Dendritic cell treated with granulocyte-macrophage colony-stimulating factor and Interleukin-4, amounts not matched to agents 40 ng/mL and 50 ng/mL, for 4 days (primary cell): ENCODE measurements around the gene RELCH.
A peak's percentile ranks its signal among the peaks of the same experiment; 100 is the strongest.

Experiments
- H3K27ac Mint-ChIP-seq: one replicate; pipeline ENCODE4 v1.8.0; 2022; ENCODE audit warnings: mild to moderate bottlenecking, mixed read lengths
- H3K27me3 Mint-ChIP-seq: one replicate; pipeline ENCODE4 v1.8.0; 2022; ENCODE audit warnings: mild to moderate bottlenecking, mixed read lengths
- H3K36me3 Mint-ChIP-seq: one replicate; pipeline ENCODE4 v1.8.0; 2022; ENCODE audit warnings: low read depth, mixed read lengths
- H3K4me1 Mint-ChIP-seq: one replicate; pipeline ENCODE4 v1.8.0; 2022; ENCODE audit warnings: low read depth, mixed read lengths
- H3K4me3 Mint-ChIP-seq: one replicate; pipeline ENCODE4 v1.8.0; 2022; ENCODE audit warnings: mild to moderate bottlenecking, moderate library complexity, mixed read lengths
- H3K9me3 Mint-ChIP-seq: one replicate; pipeline ENCODE4 v1.8.0; 2022; ENCODE audit warnings: mixed read lengths
- intact Hi-C: fragments of 100-400 bp; cut with micrococcal nuclease; formaldehyde crosslinking; loops from one replicate; pipeline ENCODE4 v1.15.0; 2022

RELCH gene

DNA sequence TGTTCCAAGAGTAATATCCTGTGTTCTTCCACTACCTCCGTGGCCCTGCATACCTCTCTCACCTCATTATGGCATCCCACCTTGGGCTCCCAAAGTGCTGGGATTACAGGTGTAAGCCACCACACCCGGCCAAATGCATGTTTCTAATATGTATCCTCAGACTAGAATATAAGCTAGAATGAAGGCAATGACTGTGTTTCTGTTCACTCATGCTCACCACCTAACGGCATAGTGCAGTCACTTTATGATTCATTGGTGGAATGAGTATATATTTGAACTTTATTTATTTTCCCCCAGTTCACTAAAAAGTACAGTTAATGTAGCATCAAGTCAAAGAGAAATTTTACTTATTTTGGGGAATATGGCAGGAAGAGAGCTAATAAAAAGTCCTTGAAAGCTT, 11.5 kb upstream of the RELCH start:
- Mint-ChIP-seq H3K9me3 (no peaks in the 10 kb centered on the region), H3K27me3 (no peaks in the 10 kb centered on the region), H3K4me1 (peaks cover 5% of the 10 kb centered on the region), H3K27ac (no peak overlapping the region), H3K36me3 (peaks cover 6% of the 10 kb centered on the region), H3K4me3 (no peak overlapping the region)
- intact Hi-C loops: no loop called here

DNA sequence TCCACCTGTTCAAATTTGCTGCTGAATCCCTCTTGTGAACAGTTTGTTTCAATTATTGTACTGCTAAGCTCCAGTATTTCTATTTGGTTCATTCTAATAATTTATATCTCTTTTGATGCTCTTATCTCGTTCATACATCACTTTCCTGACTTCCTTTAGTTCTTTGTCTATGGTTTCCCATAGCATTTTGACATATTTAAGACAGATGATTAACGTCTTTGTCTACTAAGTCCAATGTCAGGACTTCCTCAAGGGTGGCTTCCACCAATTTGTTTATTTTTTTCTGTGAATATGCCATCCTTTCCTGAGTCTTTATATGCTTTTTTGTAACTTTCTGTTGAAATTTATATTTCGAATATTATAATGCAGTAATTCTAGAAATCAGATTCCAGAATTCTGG, 9.8 kb upstream of the RELCH start:
- Mint-ChIP-seq H3K4me1 (peaks cover 11% of the 10 kb centered on the region), H3K27ac (no peak overlapping the region), H3K9me3 (no peaks in the 10 kb centered on the region), H3K36me3 (peaks cover 11% of the 10 kb centered on the region), H3K27me3 (no peaks in the 10 kb centered on the region), H3K4me3 (no peak overlapping the region)
- intact Hi-C loops: no loop called here

DNA sequence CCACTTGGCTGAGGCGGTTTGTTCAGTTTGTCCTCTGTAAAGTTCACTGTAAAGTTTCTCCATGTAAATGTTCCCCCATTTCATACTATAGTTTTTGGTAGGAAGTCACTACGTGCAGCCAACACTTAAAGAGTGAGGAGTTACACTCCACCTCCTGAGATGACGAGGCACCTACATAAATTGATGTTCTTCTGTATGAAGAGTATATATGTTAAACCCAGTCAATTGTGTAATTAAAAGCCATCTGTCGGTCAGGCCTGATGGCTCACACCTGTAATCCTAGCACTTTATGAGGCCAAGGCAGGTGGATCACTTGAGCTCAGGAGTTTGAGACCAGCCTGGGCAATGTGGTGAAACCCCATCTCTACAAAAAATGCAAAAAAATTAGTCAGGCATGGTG, 7.8 kb upstream of the RELCH start:
- no peak overlapping the region for H3K4me3 Mint-ChIP-seq
- intact Hi-C loops: no loop called here
- no peak overlapping the region for H3K27ac Mint-ChIP-seq
- H3K9me3 Mint-ChIP-seq: no peaks in the 10 kb centered on the region
- no peaks in the 10 kb centered on the region for H3K27me3 Mint-ChIP-seq
- peaks cover 15% of the 10 kb centered on the region for H3K36me3 Mint-ChIP-seq
- peaks cover 22% of the 10 kb centered on the region for H3K4me1 Mint-ChIP-seq

DNA sequence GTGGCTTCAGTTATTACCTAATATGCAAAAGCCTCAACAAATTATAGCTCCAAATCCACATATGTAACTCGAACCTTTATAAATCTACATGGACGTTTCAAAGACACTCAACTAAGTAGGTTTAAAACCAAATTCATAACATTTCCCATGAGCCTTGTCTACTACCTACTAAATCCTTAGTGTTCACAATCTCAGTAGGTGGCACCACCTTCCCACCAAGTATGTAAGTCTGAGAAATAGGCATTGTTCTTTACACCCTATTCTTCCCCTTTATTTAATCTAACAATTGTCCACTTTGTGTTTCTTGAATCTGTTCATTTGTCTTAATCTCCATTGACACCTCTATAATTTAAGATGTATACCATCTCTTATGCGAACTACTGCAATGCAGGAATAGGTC, 4.8 kb upstream of the RELCH start:
- Mint-ChIP-seq H3K4me1 (peaks cover 28% of the 10 kb centered on the region), H3K9me3 (no peaks in the 10 kb centered on the region), H3K4me3 (no peak overlapping the region), H3K27ac (no peak overlapping the region), H3K27me3 (no peaks in the 10 kb centered on the region), H3K36me3 (peaks cover 24% of the 10 kb centered on the region)
- intact Hi-C loops: loop anchor here (5.0 kb wide), 2 partner anchors 385 to 400 kb away; no protein-coding TSS in a partner anchor

DNA sequence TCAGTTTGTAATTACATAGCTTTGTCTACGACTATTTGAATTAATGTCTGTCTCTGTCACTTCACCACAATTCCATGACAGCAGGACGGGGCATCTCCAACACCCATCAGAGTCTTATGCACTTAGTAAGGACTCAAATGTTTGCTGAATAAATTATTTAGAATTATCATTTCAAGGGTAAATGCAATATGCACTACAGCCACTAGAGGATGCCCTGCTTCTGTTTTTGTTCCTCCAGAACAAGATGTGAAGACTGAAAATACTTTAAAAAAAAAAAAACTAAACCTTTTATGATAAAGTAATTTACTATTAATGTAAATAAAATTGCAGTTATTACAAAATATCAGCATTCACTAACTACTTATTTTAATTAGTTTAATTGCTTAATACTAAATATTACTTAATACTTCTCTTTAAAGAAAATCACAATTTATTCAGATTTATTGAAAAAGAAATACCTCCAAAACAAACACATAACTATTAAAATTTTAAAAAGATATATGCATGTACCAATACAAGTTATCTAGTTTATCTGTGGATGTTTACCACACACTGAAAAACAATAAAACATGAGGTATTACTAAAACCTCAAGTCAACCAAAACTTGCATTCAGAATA, 3.4 kb upstream of the RELCH start:
- peaks cover 27% of the 10 kb centered on the region for H3K4me1 Mint-ChIP-seq
- no peaks in the 10 kb centered on the region for H3K9me3 Mint-ChIP-seq
- H3K36me3 Mint-ChIP-seq: peaks cover 28% of the 10 kb centered on the region
- intact Hi-C loops: loop anchor here (1.0 to 5.0 kb wide), 3 partner anchors 67 to 399 kb away; no protein-coding TSS in a partner anchor
- H3K27me3 Mint-ChIP-seq: no peaks in the 10 kb centered on the region
- H3K4me3 Mint-ChIP-seq: no peak overlapping the region
- H3K27ac Mint-ChIP-seq: no peak overlapping the region

DNA sequence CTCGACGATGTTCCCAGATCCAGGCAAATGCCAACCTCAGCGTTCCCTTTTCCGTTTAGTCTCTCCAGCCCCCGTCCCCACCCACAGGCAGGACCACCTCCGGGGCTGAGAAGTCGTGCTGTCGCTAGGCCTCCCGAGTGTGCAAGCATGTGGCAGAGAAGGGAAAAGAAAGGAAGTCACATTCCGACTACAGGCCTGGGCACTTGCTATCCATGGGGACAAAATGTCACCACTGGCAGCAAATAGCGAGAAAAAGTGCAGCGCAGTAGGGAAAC, 619 bp upstream of the RELCH start:
- H3K27me3 Mint-ChIP-seq: no peaks in the 10 kb centered on the region
- H3K9me3 Mint-ChIP-seq: no peaks in the 10 kb centered on the region
- peak overlapping the region; percentile 98 for H3K4me3 Mint-ChIP-seq
- H3K4me1 Mint-ChIP-seq: peaks cover 40% of the 10 kb centered on the region
- H3K36me3 Mint-ChIP-seq: peaks cover 39% of the 10 kb centered on the region
- peak overlapping the region; percentile 98 for H3K27ac Mint-ChIP-seq
- intact Hi-C loops: loop anchor here (2.0 to 5.0 kb wide), 2 partner anchors 336 to 531 kb away; partner anchors contain the start of genes PHLPP1 and ZCCHC2

DNA sequence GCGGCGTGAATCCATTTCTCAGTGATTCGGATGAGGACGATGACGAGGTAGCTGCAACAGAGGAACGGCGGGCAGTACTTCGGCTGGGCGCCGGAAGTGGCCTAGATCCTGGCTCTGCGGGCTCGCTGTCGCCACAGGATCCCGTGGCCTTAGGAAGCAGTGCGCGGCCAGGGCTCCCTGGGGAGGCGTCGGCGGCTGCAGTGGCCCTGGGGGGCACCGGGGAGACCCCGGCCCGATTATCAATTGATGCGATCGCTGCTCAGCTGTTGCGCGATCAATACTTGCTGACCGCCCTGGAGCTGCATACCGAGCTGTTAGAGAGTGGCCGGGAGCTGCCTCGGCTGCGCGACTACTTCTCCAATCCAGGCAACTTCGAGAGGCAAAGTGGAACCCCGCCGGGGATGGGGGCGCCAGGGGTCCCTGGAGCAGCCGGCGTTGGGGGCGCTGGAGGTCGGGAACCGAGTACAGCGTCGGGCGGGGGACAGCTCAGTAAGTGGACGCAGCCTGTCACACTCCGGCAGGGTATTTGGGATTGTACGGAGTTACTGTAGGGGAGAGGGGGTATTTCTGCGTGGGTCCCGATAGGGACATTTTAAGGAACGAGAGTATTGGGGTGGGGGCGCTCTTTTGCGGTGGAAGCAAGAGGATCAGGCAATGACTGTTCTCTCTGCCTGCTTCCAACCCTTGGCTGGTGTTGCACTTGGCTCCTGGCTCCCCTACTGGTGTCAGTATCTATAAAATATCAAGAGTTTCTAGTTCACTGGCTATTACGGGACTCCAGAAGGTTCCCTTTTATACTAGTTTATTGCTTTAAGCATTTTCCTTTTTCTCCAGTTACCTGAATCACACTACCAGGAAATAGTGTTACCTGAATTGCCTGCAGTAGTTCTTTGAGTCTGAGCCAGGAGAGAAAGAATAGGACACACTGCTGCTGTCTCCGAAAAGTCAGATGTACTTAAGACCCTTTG, 772 bp downstream of the RELCH start:
- no peaks in the 10 kb centered on the region for H3K27me3 Mint-ChIP-seq
- intact Hi-C loops: loop anchor here (2.0 to 5.0 kb wide), 2 partner anchors 335 to 529 kb away; partner anchors contain the start of genes PHLPP1 and ZCCHC2
- H3K36me3 Mint-ChIP-seq: peaks cover 49% of the 10 kb centered on the region
- peak overlapping the region; percentile 98 for H3K27ac Mint-ChIP-seq
- peaks cover 44% of the 10 kb centered on the region for H3K4me1 Mint-ChIP-seq
- H3K9me3 Mint-ChIP-seq: no peaks in the 10 kb centered on the region
- H3K4me3 Mint-ChIP-seq: peak overlapping the region; percentile 98

DNA sequence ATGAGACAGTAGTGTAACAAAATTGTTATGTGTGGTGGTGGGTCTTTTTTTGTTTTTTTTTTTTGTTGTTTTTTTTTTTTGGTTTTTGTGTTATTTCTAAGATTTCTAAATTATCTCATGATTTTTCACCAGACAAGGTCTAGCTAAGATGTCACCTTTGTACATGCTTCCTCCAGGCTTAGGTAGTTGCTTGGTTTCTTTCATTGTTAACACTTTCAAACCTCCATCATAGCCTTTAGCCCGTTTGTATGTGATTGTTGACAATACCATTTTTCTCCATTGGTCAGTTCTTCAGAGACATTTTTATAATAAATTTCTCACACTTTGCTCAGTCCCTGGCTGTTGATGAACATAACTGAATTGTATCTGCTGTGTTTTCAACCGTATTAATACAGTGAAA, 2.2 kb downstream of the RELCH start:
- H3K27ac Mint-ChIP-seq: no peak overlapping the region
- intact Hi-C loops: loop anchor here (5.0 kb wide), 1 partner anchor 528 kb away; the partner anchor contains the start of gene PHLPP1
- peak overlapping the region; percentile 57 for H3K4me3 Mint-ChIP-seq
- no peaks in the 10 kb centered on the region for H3K9me3 Mint-ChIP-seq
- peaks cover 50% of the 10 kb centered on the region for H3K36me3 Mint-ChIP-seq
- H3K27me3 Mint-ChIP-seq: no peaks in the 10 kb centered on the region
- H3K4me1 Mint-ChIP-seq: peaks cover 51% of the 10 kb centered on the region

DNA sequence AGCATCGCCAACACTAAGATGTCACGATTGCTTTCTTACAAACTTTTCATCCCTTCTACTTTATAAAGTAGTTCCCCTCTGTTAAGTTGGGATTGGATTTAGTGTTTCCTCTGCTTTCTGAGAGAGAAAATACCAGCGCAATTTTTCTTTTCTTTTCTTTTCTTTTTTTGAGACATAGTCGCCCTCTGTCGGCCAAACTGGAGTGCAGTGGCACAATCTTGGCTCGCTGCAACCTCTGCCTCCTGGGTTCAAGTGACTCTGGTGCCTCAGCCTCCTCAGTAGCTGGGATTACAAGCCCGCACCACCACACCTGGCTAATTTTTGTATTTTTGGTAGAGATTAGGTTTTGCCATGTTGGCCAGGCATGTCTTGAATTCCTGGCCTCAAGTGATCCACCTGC, 9.0 kb downstream of the RELCH start:
- peaks cover 55% of the 10 kb centered on the region for H3K4me1 Mint-ChIP-seq
- H3K27ac Mint-ChIP-seq: no peak overlapping the region
- no peak overlapping the region for H3K4me3 Mint-ChIP-seq

DNA sequence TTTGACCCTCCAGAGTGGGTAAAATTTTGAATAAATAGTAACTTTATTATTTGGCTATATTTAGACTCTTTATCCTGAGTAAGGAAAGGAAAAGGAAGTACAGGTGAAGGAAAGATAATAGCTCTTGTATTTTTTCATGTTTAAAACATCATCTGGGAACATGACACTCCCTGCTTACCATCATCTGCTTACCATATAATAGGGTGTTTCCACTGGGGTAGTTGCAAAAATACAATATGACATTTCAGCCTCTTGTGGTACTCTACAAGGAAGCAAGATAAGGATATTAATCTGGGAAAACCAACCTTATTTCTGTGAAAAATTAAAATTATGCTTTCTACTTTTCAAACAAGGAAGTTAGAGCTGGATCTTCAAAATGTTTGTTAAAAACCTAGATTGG, 9.9 kb downstream of the RELCH start:
- intact Hi-C loops: no loop called here
- no peak overlapping the region for H3K4me3 Mint-ChIP-seq
- no peaks in the 10 kb centered on the region for H3K9me3 Mint-ChIP-seq
- no peaks in the 10 kb centered on the region for H3K27me3 Mint-ChIP-seq
- no peak overlapping the region for H3K27ac Mint-ChIP-seq
- peaks cover 46% of the 10 kb centered on the region for H3K4me1 Mint-ChIP-seq
- H3K36me3 Mint-ChIP-seq: peaks cover 23% of the 10 kb centered on the region

More for the DNA sequence above, 9.0 kb downstream of the RELCH start:
- Mint-ChIP-seq H3K9me3 (no peaks in the 10 kb centered on the region), H3K36me3 (peaks cover 29% of the 10 kb centered on the region), H3K27me3 (no peaks in the 10 kb centered on the region)
- intact Hi-C loops: no loop called here

DNA sequence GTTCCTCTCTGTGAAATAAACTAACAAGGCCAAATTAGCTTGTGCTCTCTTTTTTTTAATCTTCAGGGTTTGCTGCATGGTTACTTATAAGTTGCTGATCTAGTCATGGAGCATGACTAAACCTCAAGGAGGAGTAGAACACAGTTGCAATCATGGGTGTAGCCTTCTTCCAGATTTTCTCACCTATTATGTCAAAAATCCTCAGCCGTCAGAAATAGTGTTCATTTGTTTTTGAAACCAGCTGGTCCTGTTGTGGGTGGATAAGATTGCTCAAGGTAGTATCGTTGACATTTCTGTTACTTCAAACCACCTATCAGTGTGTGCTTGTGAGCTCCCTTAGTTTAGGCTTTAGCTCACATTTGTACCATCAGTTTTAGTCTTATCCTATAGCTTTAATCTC, 11.2 kb downstream of the RELCH start:
- Mint-ChIP-seq H3K27ac (no peak overlapping the region), H3K4me1 (peaks cover 33% of the 10 kb centered on the region), H3K9me3 (no peaks in the 10 kb centered on the region), H3K27me3 (no peaks in the 10 kb centered on the region), H3K4me3 (no peak overlapping the region), H3K36me3 (peaks cover 14% of the 10 kb centered on the region)
- intact Hi-C loops: no loop called here

DNA sequence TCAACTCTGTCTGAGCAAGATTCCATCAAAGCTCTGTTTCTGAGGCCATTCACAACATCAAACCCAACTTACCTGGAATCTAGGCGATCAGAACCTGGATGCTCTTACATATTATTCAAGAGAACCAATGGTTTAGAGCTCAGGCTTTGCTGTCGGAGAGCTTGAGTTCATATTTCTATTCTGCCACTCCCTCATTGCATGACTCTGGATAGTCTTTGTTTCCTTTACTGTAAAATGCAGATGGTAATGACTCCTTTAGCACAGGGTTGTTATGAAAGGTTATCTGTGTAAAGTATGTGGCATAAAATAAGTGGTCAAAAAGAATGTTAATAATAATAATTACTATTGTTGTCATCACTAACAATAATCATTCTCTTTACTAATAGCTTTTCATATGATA, 12.6 kb downstream of the RELCH start:
- no peaks in the 10 kb centered on the region for H3K9me3 Mint-ChIP-seq
- H3K27me3 Mint-ChIP-seq: no peaks in the 10 kb centered on the region
- no peak overlapping the region for H3K4me3 Mint-ChIP-seq
- intact Hi-C loops: no loop called here
- no peak overlapping the region for H3K27ac Mint-ChIP-seq
- peaks cover 24% of the 10 kb centered on the region for H3K4me1 Mint-ChIP-seq
- H3K36me3 Mint-ChIP-seq: peaks cover 15% of the 10 kb centered on the region

DNA sequence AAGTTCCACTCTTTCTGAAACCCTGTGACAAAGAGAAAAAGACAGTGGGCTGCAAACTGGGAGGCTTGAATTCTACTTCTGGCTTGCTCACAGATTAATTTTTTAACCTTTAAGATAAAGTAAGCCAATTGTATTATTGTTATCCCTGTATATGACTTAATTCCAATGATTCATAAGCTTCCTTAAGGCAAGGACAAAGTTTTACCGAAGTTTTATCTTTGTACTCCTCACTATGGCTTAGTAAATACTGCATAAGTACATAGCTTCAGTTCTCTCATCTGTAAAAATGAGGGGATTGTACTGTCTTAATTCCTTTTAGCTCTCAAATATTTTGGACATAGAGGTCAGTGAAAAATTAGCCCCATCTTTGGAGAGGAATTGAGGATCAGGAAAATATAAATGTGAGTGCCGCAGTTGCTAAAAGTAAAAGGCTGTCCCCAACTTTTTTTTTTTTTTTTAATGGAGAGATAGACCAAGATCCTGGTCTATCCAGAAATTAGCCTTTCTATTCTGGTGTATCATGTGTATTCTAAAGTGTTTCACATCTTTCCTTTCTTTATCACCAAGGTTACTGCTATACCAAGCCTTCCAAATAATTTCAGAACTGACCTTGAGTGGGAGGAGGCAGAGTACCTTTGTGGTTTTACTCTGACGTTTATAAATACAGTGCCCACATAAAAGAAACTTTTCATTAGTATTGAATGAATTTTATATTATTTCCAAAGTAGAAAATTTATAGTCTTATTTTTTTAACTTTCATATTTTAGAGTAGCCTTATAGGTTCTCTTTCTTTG, 13.3 kb downstream of the RELCH start:
- Mint-ChIP-seq H3K9me3 (no peaks in the 10 kb centered on the region), H3K4me3 (no peak overlapping the region), H3K4me1 (peaks cover 24% of the 10 kb centered on the region), H3K27ac (no peak overlapping the region), H3K36me3 (peaks cover 15% of the 10 kb centered on the region), H3K27me3 (no peaks in the 10 kb centered on the region)
- intact Hi-C loops: no loop called here

DNA sequence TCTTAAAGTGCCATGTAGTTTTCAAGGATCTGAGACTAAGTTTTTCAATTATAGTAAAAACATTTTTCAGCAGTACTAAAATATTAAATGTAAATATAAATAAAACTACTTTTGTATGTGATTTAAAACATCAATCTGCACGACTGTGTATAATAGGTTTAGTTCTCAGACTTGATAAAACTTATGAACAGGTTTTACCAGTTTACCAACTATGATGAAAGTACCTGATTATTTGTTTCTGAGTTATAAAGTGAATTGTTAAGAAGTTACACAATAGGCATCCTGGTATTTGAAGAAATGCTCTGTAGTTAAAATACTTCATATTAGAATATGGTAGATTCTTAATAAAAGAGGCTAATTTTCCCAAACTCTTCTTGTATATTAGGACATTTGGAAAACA, 14.8 kb downstream of the RELCH start:
- peaks cover 10% of the 10 kb centered on the region for H3K4me1 Mint-ChIP-seq
- intact Hi-C loops: no loop called here
- no peak overlapping the region for H3K27ac Mint-ChIP-seq
- peaks cover 5% of the 10 kb centered on the region for H3K36me3 Mint-ChIP-seq
- H3K4me3 Mint-ChIP-seq: no peak overlapping the region
- no peaks in the 10 kb centered on the region for H3K9me3 Mint-ChIP-seq
- H3K27me3 Mint-ChIP-seq: no peaks in the 10 kb centered on the region
